GM12874 (cell line): Measurements from ENCODE around the gene NECAB2.

Experiments used
- TF ChIP-seq, protein P1 (sequence below): IDR thresholded peaks from 2 replicates; pipeline ENCODE4 v1.5.1; 2011; ENCODE audit warnings: low read depth, mild to moderate bottlenecking, control low read depth, low read length, moderate library complexity; ENCODE audit not compliant: insufficient read depth

Gene NECAB2

DNA sequence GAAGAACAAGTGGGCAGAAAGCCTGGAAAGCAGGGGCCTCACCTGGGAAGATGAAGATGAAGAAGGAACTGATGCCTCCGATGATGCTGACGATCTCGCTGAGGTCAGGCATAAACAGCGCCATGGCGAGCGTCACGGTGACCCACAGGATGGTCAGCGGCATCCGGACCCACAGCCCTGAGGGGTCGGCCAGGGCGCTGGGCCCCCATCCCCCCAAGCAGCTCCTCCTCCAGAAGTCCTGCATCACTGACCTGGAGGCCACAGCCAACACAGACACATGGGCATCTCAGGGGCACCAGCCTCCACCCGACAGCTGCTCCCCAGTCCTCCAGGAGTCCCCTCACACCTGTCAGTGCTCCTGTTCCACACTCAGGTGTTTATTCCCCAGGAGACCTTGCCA lies 48.4 kb downstream of the NECAB2 start:
- TF ChIP-seq, protein P1, sequence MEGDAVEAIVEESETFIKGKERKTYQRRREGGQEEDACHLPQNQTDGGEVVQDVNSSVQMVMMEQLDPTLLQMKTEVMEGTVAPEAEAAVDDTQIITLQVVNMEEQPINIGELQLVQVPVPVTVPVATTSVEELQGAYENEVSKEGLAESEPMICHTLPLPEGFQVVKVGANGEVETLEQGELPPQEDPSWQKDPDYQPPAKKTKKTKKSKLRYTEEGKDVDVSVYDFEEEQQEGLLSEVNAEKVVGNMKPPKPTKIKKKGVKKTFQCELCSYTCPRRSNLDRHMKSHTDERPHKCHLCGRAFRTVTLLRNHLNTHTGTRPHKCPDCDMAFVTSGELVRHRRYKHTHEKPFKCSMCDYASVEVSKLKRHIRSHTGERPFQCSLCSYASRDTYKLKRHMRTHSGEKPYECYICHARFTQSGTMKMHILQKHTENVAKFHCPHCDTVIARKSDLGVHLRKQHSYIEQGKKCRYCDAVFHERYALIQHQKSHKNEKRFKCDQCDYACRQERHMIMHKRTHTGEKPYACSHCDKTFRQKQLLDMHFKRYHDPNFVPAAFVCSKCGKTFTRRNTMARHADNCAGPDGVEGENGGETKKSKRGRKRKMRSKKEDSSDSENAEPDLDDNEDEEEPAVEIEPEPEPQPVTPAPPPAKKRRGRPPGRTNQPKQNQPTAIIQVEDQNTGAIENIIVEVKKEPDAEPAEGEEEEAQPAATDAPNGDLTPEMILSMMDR = no peak

DNA sequence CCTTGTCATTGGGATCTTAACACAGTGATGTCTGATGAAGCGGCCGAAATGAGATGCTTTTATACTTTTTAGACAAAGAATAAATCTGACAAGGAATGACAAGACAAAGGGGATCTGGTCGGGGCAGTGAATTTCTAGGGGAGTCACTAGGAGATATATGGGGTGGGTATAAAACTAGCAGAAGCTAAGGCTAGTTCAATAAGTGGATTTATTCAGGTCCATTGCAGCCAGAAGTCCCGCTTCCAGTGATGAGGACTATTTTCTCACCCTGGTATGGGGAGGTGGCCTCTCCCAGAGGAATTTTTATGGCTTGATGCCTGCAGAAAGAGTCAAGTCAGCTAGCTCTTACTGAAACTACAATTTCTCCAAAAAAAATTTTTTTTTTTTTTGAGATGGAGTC lies 50.7 kb downstream of the NECAB2 start:
- TF ChIP-seq, protein P1 = no peak

DNA sequence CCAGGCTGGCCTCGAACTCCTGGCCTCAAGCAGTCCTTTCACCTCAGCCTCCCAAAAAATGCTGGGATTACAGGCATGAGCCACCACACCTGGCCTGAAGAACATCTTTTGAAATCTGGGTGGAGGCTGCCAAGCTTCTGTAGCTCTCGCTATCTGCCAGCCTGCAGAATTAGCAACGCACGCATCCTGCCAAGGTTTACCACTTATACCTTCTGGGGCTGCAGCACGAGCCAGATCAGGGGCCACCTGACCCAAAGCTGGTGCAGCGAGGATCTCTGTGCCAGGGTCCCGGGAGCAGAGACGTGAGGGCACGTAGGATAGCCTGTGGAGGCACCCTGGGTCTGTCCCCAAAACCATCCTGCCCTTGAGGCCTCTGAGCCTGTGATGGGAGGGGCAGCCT lies 52.3 kb downstream of the NECAB2 start:
- TF ChIP-seq, protein P1 = no peak

DNA sequence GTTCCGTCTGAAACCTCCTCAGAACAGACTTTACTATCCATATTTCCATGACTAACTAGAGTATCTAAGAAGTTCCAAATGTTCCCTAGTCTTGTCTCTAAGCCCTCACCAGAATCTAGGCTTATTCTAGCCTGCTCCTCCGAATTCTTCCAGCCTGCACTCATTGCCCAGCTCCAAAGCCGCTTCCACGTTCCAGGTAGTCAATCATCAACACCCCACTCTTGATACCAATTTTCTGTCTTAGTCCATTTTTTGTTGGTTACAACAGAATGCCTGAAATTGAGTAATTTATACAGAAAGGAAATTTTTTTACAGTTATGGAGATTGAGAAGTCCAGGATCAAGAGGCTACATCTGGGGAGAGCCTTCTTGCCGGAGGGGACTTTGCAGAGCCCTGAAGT lies 53.4 kb downstream of the NECAB2 start:
- TF ChIP-seq, protein P1 = no peak

DNA sequence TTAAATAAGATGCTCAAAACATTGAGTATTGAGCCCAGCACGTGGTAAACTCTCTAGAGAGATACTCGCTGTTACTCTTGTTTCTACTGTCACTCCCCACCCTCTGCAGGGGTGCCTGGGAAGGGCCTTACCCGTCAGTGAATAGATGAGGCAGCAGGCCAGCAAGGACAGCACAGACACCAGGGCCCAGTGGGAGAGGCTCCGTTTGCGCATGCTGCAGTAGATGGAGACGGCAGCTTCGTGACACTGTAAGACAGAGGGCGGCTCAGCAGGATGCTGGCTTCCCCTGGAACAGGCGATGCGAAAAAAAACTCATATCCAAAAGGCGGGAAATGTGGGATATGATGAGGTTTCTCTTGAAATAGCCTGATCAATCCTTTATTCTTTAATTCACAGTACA lies 54.6 kb downstream of the NECAB2 start:
- TF ChIP-seq, protein P1 = no peak

DNA sequence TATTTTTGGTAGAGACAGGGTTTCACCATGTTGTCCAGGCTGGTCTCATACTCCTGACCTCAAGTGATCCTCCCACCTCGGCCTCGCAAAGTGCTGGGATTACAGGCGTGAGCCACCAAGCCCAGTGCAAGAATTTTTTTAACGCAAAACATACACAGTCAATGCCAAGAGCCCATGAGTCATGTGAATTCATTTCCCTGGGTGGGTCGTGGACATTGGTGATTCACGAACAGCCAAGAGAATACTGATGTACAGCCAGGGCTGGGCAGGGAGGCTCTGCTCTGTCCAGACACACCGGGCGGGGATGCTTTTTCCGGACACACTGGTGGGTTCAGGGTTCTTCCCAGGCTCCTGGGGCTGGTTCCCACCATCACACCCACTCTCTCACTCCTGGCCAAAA lies 56.8 kb downstream of the NECAB2 start:
- TF ChIP-seq, protein P1 = no peak

DNA sequence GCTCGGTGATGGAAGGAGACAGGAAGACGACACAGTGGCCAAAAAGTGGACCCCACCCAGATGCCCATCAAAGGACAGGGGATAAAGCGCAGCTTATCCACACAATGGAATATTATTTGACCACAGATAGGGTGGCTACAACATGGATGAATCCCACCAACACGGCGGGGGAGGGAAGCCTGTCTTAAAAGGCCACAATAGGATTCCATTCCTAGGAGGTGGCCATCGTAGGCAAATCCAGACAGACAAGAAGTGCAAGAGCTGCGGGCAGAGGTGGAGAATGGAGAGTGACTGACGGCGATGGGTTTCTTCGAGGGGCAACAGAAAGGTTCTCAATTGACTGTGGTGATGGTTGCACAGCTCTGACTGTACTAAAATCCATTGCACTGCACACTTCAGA lies 58.6 kb downstream of the NECAB2 start:
- TF ChIP-seq, protein P1 = no peak

DNA sequence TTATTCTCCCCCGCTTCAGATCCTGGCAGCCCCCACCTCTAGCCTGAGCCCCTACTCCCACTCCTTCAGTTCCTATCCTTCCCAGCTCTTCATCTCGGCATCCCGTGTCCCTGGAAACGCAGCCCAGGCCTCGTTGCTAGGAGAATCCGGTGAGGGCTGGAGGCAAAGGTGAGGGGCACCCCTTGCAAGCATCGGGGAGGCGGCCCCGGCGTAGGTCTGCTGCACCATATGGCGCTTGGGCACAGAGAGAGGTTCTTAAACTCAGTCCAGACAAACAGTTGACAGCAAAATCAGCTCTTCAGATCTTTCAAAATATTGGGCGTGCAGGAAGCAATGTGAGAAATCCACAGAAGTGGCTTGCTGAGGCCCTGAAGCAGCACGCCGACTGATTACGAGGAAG lies 59.6 kb downstream of the NECAB2 start:
- TF ChIP-seq, protein P1 = no peak
